NCI-H345 treated with DMSO at 0.1 percent for 48 hours (cell line): ENCODE data around the gene MAN2C1.
"Not testable (repeated sequence)": the region's sequence is repeated elsewhere in the genome, so short reads cannot be mapped to it uniquely, and the experiment has no call there.

Experiments
- DNase-seq: peaks from one replicate; lab custom pipeline; 2025; ENCODE audit not compliant: unreplicated experiment; lab: John Stamatoyannopoulos, UW

The MAN2C1 gene

DNA sequence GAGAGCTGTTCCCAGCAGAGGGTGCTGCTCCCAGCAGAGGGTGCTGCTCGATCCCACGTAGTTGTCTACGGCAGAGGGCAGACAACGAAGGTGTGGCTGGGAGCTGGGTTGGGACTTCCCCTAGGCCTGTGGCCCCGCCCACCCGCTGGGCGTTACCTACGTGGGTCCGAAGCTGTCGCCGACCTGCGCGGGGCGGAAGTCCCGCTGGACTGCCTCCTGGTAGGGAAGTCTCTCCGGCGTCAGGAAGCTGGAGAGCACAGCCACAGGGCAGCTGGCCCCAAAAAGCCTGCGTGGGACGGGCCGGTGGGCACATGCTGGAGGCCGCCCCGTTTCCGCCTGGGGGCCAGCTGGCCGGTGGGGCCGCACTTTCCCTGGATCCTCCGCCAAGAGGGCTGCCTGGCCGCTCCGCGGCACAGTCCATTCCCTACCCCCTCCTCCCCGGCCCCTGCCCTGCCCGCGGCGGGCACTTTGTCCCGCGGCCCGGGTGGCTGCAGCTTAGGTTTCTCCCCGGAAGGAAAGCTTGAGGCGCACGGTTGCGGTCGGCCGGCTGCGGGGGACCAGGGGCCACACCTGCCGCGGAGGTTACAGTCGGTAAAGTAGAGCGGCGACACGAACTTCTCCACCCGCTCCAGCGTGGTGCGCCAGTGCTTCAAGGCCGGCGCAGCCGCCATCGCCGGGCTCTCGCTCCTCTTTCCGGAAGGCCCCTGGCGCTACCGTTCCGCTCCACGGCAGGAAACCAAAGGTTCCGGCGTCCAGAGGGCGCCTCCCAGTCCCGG lies at the start of gene MAN2C1:
TSS of gene MAN2C1 (minus strand) at position 695 of the 776 bp plus-strand sequence. CDS start at position 671, 24 bp downstream.
- DNase-seq: peak; percentile 78

- no peak for DNase-seq
Observed at GRCh38 chr15:75416584-75416983, 48.2 kb upstream of the MAN2C1 start.

- no peak for DNase-seq
Observed at GRCh38 chr15:75410196-75410595, 41.8 kb upstream of the MAN2C1 start.

GRCh38 chr15:75407083-75407482 lies 38.7 kb upstream of the MAN2C1 start:
- no peak for DNase-seq

GRCh38 chr15:75403892-75404291 lies 35.5 kb upstream of the MAN2C1 start:
- DNase-seq: no peak

- DNase-seq: no peak
Observed at GRCh38 chr15:75397494-75397893, 29.1 kb upstream of the MAN2C1 start.

GRCh38 chr15:75389791-75390382 lies 21.5 kb upstream of the MAN2C1 start:
- DNase-seq: peak; percentile 48

- DNase-seq: not testable (repeated sequence)
Observed at GRCh38 chr15:75383986-75384385, 15.6 kb upstream of the MAN2C1 start.

DNA sequence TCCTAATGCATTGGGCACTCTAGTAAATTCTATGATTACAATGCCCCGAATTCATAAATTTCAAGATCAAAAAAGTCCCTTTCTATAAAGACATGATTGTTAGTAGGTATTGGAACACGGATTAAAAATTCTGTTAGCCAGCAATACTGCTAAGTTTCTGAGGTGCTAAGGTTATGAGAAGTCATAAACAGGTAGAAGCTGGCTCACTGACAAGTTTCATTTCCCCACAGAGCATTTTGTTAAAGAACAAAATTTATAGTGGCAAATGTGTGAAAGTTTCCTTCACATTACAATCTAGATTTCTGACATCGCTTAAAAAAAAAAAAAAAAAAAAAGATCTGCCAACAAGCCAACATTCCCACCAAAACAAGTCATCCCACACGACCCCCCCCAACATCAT lies 12.4 kb upstream of the MAN2C1 start:
- no peak for DNase-seq

GRCh38 chr15:75371901-75372688 lies 3.7 kb upstream of the MAN2C1 start:
- DNase-seq: no peak

DNA sequence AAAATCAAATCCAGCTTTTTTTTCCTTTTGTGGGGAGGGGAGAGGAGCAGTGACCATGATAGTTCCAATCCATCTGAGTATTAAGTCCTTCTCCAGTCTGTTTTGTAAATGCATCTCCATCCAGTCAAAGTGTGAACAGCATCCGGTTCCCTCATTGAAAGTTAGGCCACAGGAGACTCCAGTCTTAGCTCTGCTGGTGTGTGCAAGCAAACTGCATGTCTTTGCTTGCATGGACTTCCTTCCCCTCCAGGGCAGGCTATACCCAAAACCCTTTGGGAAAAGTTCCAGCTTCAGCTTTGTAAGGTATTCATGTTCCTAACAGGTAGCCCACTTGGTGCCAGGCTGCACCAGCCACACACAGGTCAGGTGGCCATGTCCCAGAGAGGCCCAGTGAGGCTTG lies 3.1 kb upstream of the MAN2C1 start:
- no peak for DNase-seq

DNA sequence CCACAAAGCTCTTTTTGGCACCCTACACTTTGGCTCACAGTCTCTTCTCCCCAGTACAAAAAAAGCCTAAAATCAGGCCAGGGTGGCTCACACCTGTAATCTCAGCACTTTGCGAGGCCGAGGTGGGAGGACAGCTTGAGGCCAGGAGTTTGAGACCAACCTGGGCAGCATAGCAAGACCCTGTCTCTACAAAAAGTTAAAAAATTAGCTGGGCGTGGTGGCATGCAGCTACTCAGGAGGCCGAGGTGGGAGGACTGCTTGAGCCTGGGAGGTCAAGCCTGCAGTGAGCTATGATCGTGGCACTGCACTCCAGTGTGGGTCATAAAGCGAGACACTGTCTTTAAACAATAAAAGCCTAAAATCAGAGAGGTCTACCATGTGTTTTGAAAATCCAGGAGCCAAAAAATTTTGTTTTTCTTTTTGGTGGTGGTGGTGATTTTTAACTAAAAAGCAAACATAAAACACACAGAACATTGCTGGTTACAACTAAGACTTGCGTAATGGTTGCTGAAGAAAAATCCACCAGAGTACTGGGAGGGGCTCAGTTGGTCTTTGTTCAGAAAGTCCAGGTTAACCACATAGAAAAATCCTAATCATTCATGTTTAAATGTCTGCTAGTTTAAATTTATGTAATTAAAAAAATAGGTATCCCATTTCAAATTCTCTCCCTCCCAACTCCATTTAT lies 1.6 kb upstream of the MAN2C1 start:
- DNase-seq: no peak

DNA sequence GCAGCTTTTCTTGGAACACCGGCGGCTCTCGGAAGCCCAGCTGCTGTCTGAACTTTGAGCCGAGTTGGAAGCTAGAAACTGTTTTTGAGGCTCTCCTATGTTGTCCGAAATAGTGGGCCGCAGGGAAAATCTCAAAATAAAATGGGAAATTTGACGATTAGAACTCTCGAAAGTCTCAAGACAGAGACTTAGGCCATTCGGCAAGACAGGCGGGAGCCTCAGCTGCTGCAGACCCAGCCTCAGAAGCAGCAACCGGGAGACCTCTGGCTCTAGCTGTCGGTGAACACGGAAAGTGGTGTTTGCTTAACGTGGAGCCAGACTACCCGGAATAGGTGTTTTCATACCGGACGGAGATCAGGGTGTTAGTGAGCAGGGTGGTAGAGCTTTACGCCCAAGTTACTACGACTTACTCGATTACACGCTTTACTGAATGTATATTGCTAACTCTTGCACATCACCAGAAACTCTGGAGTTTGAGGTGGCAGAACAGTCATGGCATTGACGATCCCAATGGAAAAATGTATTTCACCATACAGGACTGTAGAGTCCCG lies 357 bp upstream of the MAN2C1 start:
- DNase-seq: no peak

GRCh38 chr15:75367406-75367912 lies 948 bp downstream of the MAN2C1 start:
- no peak for DNase-seq

DNA sequence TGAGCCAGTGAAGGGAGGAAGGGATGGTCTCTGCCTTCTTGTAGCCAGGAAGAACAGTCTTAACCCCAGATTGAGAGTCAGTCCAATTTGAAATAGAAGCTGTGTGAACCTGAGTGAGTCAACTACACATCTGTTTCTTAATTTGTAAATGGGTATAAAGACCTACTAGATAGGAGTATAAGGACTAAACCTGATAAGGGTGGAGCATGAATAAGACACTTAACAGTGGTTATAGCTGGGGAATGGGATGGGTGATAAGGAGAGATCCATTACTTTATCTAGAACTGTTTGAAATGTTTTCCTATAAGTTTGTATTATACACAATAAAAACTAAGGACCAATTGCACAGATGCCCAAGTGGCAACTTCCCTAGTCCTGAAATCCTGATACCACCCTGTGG lies 1.4 kb downstream of the MAN2C1 start:
- DNase-seq: no peak

GRCh38 chr15:75366163-75366562 lies 2.2 kb downstream of the MAN2C1 start:
- DNase-seq: no peak

- no peak for DNase-seq
Observed at GRCh38 chr15:75364881-75365280, 3.5 kb downstream of the MAN2C1 start.

DNA sequence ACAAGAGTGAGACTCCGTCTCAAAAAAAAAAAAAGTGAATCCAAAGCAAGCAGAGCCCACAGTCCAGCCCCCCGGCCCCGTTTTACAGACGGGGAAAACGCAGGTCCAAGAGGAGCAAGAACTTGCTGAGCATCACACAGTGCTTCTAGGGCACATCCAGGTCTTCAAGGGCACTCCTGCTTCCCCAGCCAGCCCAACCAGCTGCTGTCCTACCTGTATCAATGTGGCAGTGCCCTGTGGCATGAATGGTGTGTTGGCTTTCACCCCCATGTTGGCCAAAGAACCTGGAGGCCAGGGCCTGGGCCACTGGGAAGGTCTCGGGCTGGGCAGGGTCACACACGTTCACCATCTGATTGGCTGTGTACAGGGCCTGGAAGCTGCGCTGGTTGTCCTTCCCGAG lies 4.6 kb downstream of the MAN2C1 start:
- DNase-seq: no peak

- DNase-seq: no peak
Observed at GRCh38 chr15:75362642-75363249, 5.7 kb downstream of the MAN2C1 start.

DNA sequence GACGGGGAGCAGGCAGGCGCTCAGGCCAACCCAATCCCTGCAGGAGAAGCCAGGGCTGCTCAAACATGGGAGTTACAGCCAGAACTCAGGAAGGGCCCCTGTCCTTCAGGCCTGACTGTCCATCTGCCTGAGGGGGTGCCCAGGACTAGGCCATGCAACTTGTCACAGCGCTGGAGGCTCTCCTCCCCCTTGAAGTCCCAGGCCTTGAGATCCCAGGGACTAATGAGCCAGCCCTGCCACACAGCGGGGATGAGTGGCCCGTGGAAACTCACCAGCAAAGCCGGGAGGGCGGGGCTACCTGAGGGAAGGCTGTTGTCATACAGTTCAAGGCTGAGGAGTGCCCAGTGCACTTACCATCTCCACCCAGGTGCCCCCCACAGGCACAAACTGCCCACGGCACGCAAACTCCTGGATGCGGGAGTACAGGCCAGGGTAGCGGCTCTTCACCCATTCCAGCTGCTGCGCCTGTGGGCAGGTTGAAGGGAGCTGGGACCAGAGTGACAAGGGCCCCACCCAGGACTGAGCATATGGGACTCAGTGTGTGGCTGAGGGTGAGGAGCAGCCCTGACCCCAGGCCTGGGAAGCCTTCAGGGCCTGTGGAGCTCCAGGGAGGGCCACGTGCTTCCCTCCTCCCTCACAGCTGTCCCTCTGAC lies 6.3 kb downstream of the MAN2C1 start:
- no peak for DNase-seq
